Transverse colon (tissue), 3 donors: ENCODE data around the gene CARD10.

Source experiments
- POLR2A ChIP-seq: fragments of 450-650 bp; IDR thresholded peaks from one replicate; pipeline ENCODE4 v1.6.1; 2016; ENCODE audit warnings: antibody characterized with exemption, mild to moderate bottlenecking, moderate library complexity
- TF ChIP-seq, protein P1 (sequence below), 5 experiments: fragments of 200-600 bp in 3 of 5; fragments of 450-650 bp in 2 of 5; sonication (generic) in 3 of 5; IDR thresholded peaks; 1 replicate in 2 of 5; 2 replicates in 3 of 5; pipeline ENCODE4 v1.5.1; 2016 to 2017; ENCODE audit warnings: antibody characterized with exemption in 5 of 5, inconsistent platforms in 3 of 5, mild to moderate bottlenecking in 2 of 5, moderate library complexity in 1 of 5

DNA sequence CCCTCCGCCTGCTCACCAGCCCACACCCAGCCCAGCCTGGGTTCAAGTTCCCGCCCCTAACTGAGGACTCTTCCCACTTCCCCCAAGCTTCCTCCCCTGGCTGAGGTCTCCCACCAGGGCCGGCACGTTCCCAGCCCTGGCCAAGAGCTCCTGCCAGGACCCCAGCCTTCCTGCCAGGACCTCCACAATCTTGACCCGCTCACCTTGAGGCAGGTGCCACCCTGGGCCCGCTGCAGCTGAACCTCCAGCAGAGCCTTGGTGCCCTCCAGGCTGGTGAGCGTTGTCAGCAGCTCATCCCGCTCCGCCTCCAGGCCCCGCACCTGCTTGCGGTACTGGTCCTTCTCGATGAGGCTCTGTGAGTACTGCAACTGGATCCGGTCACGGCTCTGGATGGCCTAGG lies 13.2 kb downstream of the CARD10 start:
- TF ChIP-seq, protein P1, sequence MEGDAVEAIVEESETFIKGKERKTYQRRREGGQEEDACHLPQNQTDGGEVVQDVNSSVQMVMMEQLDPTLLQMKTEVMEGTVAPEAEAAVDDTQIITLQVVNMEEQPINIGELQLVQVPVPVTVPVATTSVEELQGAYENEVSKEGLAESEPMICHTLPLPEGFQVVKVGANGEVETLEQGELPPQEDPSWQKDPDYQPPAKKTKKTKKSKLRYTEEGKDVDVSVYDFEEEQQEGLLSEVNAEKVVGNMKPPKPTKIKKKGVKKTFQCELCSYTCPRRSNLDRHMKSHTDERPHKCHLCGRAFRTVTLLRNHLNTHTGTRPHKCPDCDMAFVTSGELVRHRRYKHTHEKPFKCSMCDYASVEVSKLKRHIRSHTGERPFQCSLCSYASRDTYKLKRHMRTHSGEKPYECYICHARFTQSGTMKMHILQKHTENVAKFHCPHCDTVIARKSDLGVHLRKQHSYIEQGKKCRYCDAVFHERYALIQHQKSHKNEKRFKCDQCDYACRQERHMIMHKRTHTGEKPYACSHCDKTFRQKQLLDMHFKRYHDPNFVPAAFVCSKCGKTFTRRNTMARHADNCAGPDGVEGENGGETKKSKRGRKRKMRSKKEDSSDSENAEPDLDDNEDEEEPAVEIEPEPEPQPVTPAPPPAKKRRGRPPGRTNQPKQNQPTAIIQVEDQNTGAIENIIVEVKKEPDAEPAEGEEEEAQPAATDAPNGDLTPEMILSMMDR (IDR thresholded peaks at IDR 0.05) = no peak
- TF ChIP-seq POLR2A = no peak
